Mesendoderm (in vitro differentiated cells): ENCODE data around the gene SH2D3A.

Source experiments
- DNase-seq: peaks from one replicate; pipeline ENCODE4 v3.0.0; 2013
- H2AK5ac ChIP-seq: 2 replicates; pipeline ENCODE4 v1.6.1; 2013; ENCODE audit warnings: low read length, inconsistent platforms
- H2BK120ac ChIP-seq: 2 replicates; pipeline ENCODE4 v1.6.1; 2013; ENCODE audit warnings: low read depth, mild to moderate bottlenecking, low read length, moderate library complexity, mixed read lengths
- H2BK15ac ChIP-seq: replicated peaks from 2 replicates; pipeline ENCODE4 v1.6.1; 2013; ENCODE audit warnings: low read depth, mild to moderate bottlenecking, moderate library complexity
- H2BK5ac ChIP-seq: 2 replicates; pipeline ENCODE4 v1.6.1; 2013; ENCODE audit warnings: low read length, inconsistent platforms
- H3K18ac ChIP-seq: 2 replicates; pipeline ENCODE4 v1.6.1; 2013; ENCODE audit warnings: mild to moderate bottlenecking, low read length, mixed read lengths
- H3K23ac ChIP-seq: one replicate; pipeline ENCODE4 v1.6.1; 2013; ENCODE audit warnings: low read length
- H3K27ac ChIP-seq: 2 replicates; pipeline ENCODE4 v1.5.1; 2013; ENCODE audit warnings: low read depth, mild to moderate bottlenecking, inconsistent platforms, low read length, moderate library complexity
- H3K27me3 ChIP-seq: 2 replicates; pipeline ENCODE4 v1.6.1; 2013; ENCODE audit warnings: low read length, control low read depth, mild to moderate bottlenecking, inconsistent platforms; ENCODE audit not compliant: insufficient read depth, poor library complexity
- H3K36me3 ChIP-seq: 2 replicates; pipeline ENCODE4 v1.6.1; 2013; ENCODE audit warnings: low read length, inconsistent platforms; ENCODE audit not compliant: control insufficient read depth, insufficient read depth
- H3K4ac ChIP-seq: one replicate; pipeline ENCODE4 v1.6.1; 2013; ENCODE audit warnings: low read depth, mild to moderate bottlenecking, low read length, moderate library complexity
- H3K4me1 ChIP-seq: 2 replicates; pipeline ENCODE4 v1.6.1; 2013; ENCODE audit warnings: low read depth, low read length, inconsistent platforms; ENCODE audit not compliant: control insufficient read depth
- H3K4me2 ChIP-seq: 2 replicates; pipeline ENCODE4 v1.6.1; 2013; ENCODE audit warnings: low read length
- H3K4me3 ChIP-seq: 2 replicates; pipeline ENCODE4 v1.5.1; 2013; ENCODE audit warnings: mild to moderate bottlenecking, low read length
- H3K56ac ChIP-seq: one replicate; pipeline ENCODE4 v1.6.1; 2013; ENCODE audit warnings: low read length
- H3K79me1 ChIP-seq: 2 replicates; pipeline ENCODE4 v1.6.1; 2013; ENCODE audit warnings: low read length, inconsistent platforms
- H3K79me2 ChIP-seq: 2 replicates; pipeline ENCODE4 v1.6.1; 2013; ENCODE audit warnings: mild to moderate bottlenecking, low read length; ENCODE audit not compliant: control insufficient read depth, insufficient read depth
- H3K9ac ChIP-seq: 2 replicates; pipeline ENCODE4 v1.6.1; 2013; ENCODE audit warnings: low read length, inconsistent platforms
- H4K5ac ChIP-seq: one replicate; pipeline ENCODE4 v1.6.1; 2013; ENCODE audit warnings: low read length
- H4K8ac ChIP-seq: one replicate; pipeline ENCODE4 v1.6.1; 2013; ENCODE audit warnings: low read depth, mild to moderate bottlenecking, control low read depth, low read length, moderate library complexity
- WGBS: extraction: QIAGEN DNeasy Blood & Tissue Kit; methylation state at CpG from one replicate; pipeline ENCODE4 v1.1.7; 2013; ENCODE audit warnings: low lambda C conversion rate, missing lambda C conversion rate; ENCODE audit not compliant: insufficient coverage; ENCODE audit errors: extremely low coverage; 5-methylcytosine and 5-hydroxymethylcytosine counted together

SH2D3A gene

GRCh38 chr19:6707011-6707657 is 60.1 kb downstream of the SH2D3A start:
- WGBS, result no CpG with 5 or more reads among the region's 44 CpGs
- H3K4ac ChIP-seq, result no peak overlapping the region
- H3K79me1 ChIP-seq, result no peaks in the 10 kb centered on the region
- H3K4me3 ChIP-seq, result no peak overlapping the region
- no peak overlapping the region for H2BK5ac ChIP-seq
- H4K5ac ChIP-seq, result no peak overlapping the region
- no peak overlapping the region for H2AK5ac ChIP-seq
- no peaks in the 10 kb centered on the region for H3K27me3 ChIP-seq
- H3K27ac ChIP-seq, result no peak overlapping the region
- no peak overlapping the region for H3K9ac ChIP-seq
- no peak overlapping the region for H2BK15ac ChIP-seq
- no peak overlapping the region for H3K18ac ChIP-seq
- H3K4me1 ChIP-seq, result no peaks in the 10 kb centered on the region
- no peak overlapping the region for H2BK120ac ChIP-seq
- no peak overlapping the region for H3K56ac ChIP-seq
- H3K23ac ChIP-seq, result no peak overlapping the region
- H4K8ac ChIP-seq, result no peak overlapping the region
- no peaks in the 10 kb centered on the region for H3K36me3 ChIP-seq
- no peaks in the 10 kb centered on the region for H3K79me2 ChIP-seq
- no peak for DNase-seq
- H3K4me2 ChIP-seq, result no peak overlapping the region

DNA sequence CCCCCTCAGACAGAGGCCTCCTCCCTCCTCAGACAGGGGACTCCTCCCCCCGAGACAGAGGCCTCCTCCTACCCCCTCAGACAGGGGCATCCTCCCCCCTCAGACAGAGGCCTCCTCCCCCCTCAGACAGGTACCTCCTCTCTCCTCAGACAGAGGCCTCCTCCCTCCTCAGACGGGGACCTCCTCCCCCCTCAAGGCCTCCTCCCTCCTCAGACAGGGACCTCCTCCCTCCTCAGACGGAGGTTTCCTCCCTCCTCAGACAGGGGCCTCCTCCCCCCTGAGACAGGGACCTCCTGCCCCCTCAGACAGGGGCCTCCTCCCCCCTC is 60.6 kb downstream of the SH2D3A start:
- Histone ChIP-seq H2BK5ac (no peak overlapping the region), H3K4ac (no peak overlapping the region), H3K23ac (no peak overlapping the region), H3K9ac (no peak overlapping the region), H3K4me3 (no peak overlapping the region), H3K18ac (no peak overlapping the region), H3K4me2 (no peak overlapping the region), H2AK5ac (no peak overlapping the region), H3K27me3 (no peaks in the 10 kb centered on the region), H4K5ac (no peak overlapping the region), H3K56ac (no peak overlapping the region), H3K4me1 (no peaks in the 10 kb centered on the region), H4K8ac (no peak overlapping the region), H2BK120ac (no peak overlapping the region), H3K36me3 (no peaks in the 10 kb centered on the region), H2BK15ac (no peak overlapping the region), H3K79me2 (no peaks in the 10 kb centered on the region), H3K27ac (no peak overlapping the region), H3K79me1 (no peaks in the 10 kb centered on the region)
- no peak for DNase-seq
- no CpG with 5 or more reads among the region's 3 CpGs for WGBS

DNA sequence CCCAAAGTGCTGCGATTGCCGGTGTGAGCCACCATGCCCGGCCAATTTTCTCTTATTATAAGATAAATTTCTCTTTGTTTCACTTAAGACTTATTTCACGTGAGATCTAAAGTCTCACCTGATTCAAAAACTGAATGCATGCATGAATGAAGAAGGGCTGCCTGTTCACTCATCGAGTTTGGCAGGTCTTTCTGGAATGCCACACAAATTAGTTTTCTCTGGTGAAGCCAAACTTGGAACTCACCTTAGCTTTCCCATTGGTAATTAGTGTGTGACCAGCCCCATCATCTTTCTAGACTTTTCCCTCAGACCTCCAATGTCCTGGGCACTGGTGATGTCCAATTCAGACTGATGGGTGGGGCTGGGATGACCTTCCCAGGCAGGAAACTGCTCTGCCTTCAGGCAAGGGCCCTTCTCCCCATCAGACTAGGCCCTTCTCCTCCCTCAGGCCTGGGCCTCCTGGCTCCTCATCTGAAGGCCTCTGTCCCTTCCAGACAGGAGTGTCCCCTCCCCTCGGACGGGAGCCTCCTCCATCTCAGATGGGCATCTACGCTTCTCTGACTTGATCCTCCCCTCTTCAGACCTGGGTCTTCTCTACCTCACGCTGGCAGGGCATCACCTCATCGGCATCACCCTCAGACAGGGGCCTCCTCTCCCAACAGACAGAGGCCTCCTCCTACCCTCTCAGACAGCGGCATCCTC is 61.2 kb downstream of the SH2D3A start:
- Histone ChIP-seq H3K56ac (no peak overlapping the region), H2BK120ac (no peak overlapping the region), H4K5ac (no peak overlapping the region), H3K27ac (no peak overlapping the region), H3K79me1 (no peaks in the 10 kb centered on the region), H3K4me2 (no peak overlapping the region), H3K4ac (no peak overlapping the region), H3K9ac (no peak overlapping the region), H3K23ac (no peak overlapping the region), H3K4me1 (no peaks in the 10 kb centered on the region), H3K36me3 (no peaks in the 10 kb centered on the region), H3K79me2 (no peaks in the 10 kb centered on the region), H3K27me3 (no peaks in the 10 kb centered on the region), H3K18ac (no peak overlapping the region), H3K4me3 (no peak overlapping the region), H2AK5ac (no peak overlapping the region), H2BK5ac (no peak overlapping the region), H2BK15ac (no peak overlapping the region), H4K8ac (no peak overlapping the region)
- no peak for DNase-seq
- WGBS, result no CpG with 5 or more reads among the region's 11 CpGs
